ENCODE data around the gene ATP6V1G2.
A peak's percentile ranks its signal among the peaks of the same experiment; 100 is the strongest.
"Not testable (repeated sequence)": the region's sequence is repeated elsewhere in the genome, so short reads cannot be mapped to it uniquely, and the experiment has no call there.

ATP6V1G2 gene

DNA sequence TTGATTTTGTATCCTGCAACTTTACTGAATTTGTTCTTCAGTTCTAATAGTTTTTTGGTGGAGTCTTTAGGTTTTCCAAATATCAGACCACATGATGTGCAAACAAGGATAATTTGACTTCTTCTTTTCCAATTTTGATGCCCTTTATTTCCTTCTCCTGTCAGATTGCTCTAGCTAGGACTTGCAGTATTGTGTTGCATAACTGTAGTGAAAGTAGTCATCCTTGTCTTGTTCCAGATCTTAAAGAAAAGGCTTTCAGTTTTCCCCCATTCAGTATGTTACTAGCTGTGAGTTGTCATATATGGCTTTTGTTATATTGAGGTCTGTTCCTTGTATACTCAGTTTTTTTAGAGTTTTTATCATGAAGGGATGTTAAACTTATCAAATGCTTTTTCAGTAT lies 43.8 kb downstream of the ATP6V1G2 start:
- DNase-seq (ENCODE audit: low read depth), result peak; percentile 43
- H3K4me3 ChIP-seq (ENCODE audit: low read length), result no peak overlapping the region
- TF ChIP-seq, protein P1, sequence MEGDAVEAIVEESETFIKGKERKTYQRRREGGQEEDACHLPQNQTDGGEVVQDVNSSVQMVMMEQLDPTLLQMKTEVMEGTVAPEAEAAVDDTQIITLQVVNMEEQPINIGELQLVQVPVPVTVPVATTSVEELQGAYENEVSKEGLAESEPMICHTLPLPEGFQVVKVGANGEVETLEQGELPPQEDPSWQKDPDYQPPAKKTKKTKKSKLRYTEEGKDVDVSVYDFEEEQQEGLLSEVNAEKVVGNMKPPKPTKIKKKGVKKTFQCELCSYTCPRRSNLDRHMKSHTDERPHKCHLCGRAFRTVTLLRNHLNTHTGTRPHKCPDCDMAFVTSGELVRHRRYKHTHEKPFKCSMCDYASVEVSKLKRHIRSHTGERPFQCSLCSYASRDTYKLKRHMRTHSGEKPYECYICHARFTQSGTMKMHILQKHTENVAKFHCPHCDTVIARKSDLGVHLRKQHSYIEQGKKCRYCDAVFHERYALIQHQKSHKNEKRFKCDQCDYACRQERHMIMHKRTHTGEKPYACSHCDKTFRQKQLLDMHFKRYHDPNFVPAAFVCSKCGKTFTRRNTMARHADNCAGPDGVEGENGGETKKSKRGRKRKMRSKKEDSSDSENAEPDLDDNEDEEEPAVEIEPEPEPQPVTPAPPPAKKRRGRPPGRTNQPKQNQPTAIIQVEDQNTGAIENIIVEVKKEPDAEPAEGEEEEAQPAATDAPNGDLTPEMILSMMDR (IDR thresholded peaks at IDR 0.05; ENCODE audit: insufficient read depth, low read depth, low read length, missing control alignments), result no peak

DNA sequence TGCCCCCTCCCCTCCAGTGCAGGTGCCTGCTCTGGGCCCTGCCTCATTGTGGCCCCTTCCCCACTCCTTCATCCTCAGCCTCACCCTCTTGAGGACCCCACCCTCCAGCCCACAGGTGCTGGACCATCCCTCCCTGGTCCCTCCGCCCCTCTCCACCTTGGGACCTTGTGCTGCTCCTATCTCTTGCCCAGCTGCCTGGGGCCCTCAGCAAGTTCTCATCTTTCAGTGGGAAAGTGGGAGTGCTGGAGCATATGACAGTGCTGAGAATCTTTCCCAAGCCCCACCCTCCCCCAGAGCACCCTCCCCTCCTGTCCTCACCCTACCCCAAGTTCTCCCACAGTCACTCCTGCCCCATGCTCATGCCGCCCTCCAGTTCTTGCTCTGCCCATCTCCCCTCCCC lies 46.8 kb downstream of the ATP6V1G2 start:
- not testable (repeated sequence) for H3K4me3 ChIP-seq (ENCODE audit: low read length); DNase-seq (ENCODE audit: low read depth)

DNA sequence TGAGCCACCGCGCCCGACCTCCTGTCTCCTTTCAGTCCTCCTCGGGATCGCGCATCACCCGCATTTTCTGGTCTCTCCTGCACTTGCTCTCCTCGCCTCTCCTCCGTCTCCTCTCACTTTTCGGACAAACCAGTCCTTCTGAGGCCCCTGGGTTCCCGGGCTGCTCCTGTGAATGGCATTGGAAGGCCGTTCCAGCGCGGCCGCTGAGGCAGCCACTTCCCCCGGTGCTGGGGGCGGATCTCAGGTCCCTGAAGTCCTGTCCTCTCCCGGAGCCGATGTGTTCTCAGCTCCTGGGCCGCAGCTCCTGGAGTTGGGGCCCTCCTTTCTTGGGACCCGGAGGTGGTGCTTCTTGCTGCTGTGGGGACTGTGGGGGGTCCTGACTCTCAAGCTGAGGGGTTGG lies 47.7 kb downstream of the ATP6V1G2 start:
- TF ChIP-seq, protein P1 (IDR thresholded peaks at IDR 0.05; ENCODE audit: insufficient read depth, low read depth, low read length, missing control alignments), result no peak
- H3K4me3 ChIP-seq (ENCODE audit: low read length), result peak overlapping the region; percentile 35
- peak; percentile 33 for DNase-seq (ENCODE audit: low read depth)

DNA sequence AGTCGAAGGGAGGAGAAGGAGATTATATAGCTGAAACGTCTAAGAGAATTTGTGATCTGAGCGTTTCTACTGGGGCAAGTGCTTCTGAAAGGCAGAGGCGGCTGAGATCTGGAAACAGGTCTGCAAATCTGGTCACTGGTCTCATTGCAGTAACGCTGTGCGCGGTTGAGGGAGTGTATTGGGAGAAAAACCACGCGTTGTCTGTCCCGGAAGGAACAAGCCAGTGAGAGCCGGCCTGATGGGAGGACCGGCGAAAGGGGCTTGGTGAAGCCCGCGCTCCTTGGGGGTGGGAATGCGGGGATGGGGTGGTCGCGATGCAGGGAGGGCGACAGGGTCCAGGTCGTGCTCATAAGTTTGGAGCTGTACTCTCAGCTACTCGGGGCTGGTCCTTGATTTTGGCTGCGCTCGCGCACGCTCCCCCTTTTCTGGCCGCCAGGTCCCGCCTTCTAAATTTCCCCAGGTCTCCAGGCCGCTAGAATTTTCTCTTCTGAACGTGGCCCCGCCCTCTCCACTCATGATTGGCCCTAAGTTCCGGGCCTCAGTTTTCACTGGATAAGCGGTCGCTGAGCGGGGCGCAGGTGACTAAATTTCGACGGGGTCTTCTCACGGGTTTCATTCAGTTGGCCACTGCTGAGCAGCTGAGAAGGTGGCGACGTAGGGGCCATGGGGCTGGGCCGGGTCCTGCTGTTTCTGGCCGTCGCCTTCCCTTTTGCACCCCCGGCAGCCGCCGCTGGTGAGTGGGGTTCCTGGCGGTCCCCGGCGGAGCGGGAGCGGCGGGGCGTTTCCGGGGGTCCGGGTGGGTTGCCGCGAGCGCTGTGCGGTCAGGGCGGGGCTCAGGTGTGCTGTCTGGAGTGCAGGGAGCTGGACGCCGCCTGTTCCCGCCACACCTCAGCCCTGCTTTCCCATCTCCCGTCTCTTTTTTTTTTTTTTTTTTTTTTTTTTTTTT lies 48.6 kb downstream of the ATP6V1G2 start, which contains the start of gene MICB:
Gene MICB (plus strand): TSS at position 615 of the 946 bp plus-strand sequence. CDS start 49 bp downstream, at position 664.
- peak; percentile 96 for DNase-seq (ENCODE audit: low read depth)
- H3K4me3 ChIP-seq (ENCODE audit: low read length), result peak within 1 kb of the TSS; percentile 58
- TF ChIP-seq, protein P1 (IDR thresholded peaks at IDR 0.05; ENCODE audit: insufficient read depth, low read depth, low read length, missing control alignments), result no peak

DNA sequence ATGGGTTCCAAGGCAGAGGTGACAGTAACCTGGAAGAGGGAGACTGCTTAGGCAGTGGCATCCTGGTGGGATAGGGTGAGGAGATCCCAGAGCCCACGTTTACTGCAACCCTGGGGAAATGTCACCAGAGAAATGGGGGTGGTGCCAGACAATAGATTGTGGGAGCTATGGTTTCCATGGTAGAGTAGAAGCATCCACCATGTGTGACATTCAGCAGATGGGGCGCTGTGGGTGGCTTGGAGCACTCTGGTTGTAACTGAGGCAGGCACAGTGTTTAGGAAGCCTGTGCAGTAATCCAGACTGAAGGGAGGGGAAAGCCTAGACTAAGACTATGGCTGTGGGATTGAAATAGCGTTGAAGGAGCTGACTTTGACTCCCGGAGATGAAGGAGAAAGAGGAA lies 49.6 kb downstream of the ATP6V1G2 start:
- not testable (repeated sequence) for DNase-seq (ENCODE audit: low read depth); H3K4me3 ChIP-seq (ENCODE audit: low read length)

DNA sequence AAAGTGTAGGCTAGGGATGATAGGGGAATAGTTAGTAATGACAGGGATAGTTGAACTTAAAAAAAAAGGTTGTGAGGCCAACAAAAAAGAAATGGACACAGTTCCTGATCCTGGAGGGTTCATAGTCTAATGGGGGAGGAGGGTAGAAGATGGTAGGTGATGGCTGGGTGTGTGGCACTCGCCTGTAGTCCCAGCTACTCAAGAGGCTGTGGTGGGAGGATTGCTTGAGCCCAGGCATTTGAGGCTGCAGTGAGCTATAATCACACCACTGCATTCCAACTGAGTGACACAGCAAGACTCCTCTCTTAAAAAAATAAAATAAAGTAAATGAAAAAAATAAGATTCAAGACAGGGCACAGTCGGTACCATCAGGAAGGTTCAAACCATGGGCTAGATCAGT lies 50.8 kb downstream of the ATP6V1G2 start:
- no peak overlapping the region for H3K4me3 ChIP-seq (ENCODE audit: low read length)
- TF ChIP-seq, protein P1 (IDR thresholded peaks at IDR 0.05; ENCODE audit: insufficient read depth, low read depth, low read length, missing control alignments), result no peak
- DNase-seq (ENCODE audit: low read depth), result peak; percentile 45
